Measurements from ENCODE around the gene GABPB2. TPM values are rescaled to one million over a fixed set of nuclear protein-coding genes. Genes with fewer than 3 reads are reported as not detected.
A peak's percentile ranks its signal among the peaks of the same experiment; 100 is the strongest.

The GABPB2 gene
- polyA plus RNA-seq, 2 donors: 4.2 to 6.3 TPM

DNA sequence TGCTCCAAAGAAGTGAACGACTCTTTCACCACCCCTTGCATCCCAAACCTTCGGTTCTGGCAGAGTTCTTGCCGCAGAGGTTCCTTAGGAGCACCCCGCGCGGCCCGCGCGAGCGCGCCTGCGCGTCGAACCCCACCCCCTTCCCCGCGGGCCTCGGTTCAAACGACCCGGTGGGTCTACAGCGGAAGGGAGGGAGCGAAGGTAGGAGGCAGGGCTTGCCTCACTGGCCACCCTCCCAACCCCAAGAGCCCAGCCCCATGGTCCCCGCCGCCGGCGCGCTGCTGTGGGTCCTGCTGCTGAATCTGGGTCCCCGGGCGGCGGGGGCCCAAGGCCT lies 23.0 kb upstream of the GABPB2 start, which contains the start of gene C1orf56:
Gene C1orf56, plus strand, starts transcription at position 161 of the 334 bp plus-strand sequence. Its CDS starts 97 bp downstream, at position 258.
- peak within 1 kb of the TSS; percentile 76 to 85 for H3K27ac ChIP-seq (ENCODE audit: low read depth in 2 of 2, low read length in 1 of 2)
- no peaks in the 10 kb centered on the region for H3K9me3 ChIP-seq (ENCODE audit: control insufficient read depth in 2 of 2, insufficient read depth in 1 of 2, low read depth in 1 of 2, low read length in 1 of 2)
- peaks cover 2 to 3% of the 10 kb centered on the region in 2 donors for H3K4me1 ChIP-seq (ENCODE audit: control insufficient read depth in 2 of 2, insufficient read depth in 2 of 2, low read length in 1 of 2)
- peaks cover 0 to 15% of the 10 kb centered on the region in 2 donors for H3K36me3 ChIP-seq (ENCODE audit: control insufficient read depth in 2 of 2, insufficient read depth in 2 of 2, low read length in 1 of 2)
- no peaks in the 10 kb centered on the region for H3K27me3 ChIP-seq (ENCODE audit: control insufficient read depth in 1 of 2, insufficient read depth in 2 of 2, low read length in 2 of 2)
- WGBS, 2 donors: 0 to 1% methylated on average over 26 to 29 of the region's 29 CpGs
- peak within 1 kb of the TSS; percentile 53 to 61 for H3K4me3 ChIP-seq (ENCODE audit: low read depth in 1 of 2, low read length in 2 of 2)

DNA sequence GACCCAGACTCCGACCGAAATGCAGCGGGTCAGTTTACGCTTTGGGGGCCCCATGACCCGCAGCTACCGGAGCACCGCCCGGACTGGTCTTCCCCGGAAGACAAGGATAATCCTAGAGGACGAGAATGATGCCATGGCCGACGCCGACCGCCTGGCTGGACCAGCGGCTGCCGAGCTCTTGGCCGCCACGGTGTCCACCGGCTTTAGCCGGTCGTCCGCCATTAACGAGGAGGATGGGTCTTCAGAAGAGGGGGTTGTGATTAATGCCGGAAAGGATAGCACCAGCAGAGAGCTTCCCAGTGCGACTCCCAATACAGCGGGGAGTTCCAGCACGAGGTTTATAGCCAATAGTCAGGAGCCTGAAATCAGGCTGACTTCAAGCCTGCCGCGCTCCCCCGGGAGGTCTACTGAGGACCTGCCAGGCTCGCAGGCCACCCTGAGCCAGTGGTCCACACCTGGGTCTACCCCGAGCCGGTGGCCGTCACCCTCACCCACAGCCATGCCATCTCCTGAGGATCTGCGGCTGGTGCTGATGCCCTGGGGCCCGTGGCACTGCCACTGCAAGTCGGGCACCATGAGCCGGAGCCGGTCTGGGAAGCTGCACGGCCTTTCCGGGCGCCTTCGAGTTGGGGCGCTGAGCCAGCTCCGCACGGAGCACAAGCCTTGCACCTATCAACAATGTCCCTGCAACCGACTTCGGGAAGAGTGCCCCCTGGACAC lies 22.5 kb upstream of the GABPB2 start:
- peak overlapping the region; percentile 76 to 85 for H3K27ac ChIP-seq (ENCODE audit: low read depth in 2 of 2, low read length in 1 of 2)
- peaks cover 2 to 3% of the 10 kb centered on the region in 2 donors for H3K4me1 ChIP-seq (ENCODE audit: control insufficient read depth in 2 of 2, insufficient read depth in 2 of 2, low read length in 1 of 2)
- 1 to 2% methylated on average over 47 to 48 of the region's 48 CpGs for WGBS, 2 donors
- no peaks in the 10 kb centered on the region for H3K9me3 ChIP-seq (ENCODE audit: control insufficient read depth in 2 of 2, insufficient read depth in 1 of 2, low read depth in 1 of 2, low read length in 1 of 2)
- H3K27me3 ChIP-seq (ENCODE audit: control insufficient read depth in 1 of 2, insufficient read depth in 2 of 2, low read length in 2 of 2): no peaks in the 10 kb centered on the region
- H3K36me3 ChIP-seq (ENCODE audit: control insufficient read depth in 2 of 2, insufficient read depth in 2 of 2, low read length in 1 of 2): peaks cover 2 to 18% of the 10 kb centered on the region in 2 donors
- H3K4me3 ChIP-seq (ENCODE audit: low read depth in 1 of 2, low read length in 2 of 2): peak overlapping the region; percentile 53 to 61

DNA sequence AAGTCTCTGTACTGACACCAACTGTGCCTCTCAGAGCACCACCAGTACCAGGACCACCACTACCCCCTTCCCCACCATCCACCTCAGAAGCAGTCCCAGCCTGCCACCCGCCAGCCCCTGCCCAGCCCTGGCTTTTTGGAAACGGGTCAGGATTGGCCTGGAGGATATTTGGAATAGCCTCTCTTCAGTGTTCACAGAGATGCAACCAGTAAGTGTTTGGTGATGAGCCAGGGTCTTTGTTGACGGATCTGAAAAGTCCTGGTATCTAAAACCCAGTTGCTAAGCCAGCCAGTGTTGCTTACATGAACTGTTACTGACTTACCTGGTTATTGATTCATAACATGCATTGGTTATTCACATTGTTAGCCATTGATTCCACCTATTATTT lies 21.9 kb upstream of the GABPB2 start:
- Histone ChIP-seq H3K4me3 (ENCODE audit: low read depth in 1 of 2, low read length in 2 of 2) (peak overlapping the region in 1 of 2 donors; percentile 61), H3K27ac (ENCODE audit: low read depth in 2 of 2, low read length in 1 of 2) (peak overlapping the region; percentile 44 to 85), H3K27me3 (ENCODE audit: control insufficient read depth in 1 of 2, insufficient read depth in 2 of 2, low read length in 2 of 2) (no peaks in the 10 kb centered on the region), H3K9me3 (ENCODE audit: control insufficient read depth in 2 of 2, insufficient read depth in 1 of 2, low read depth in 1 of 2, low read length in 1 of 2) (no peaks in the 10 kb centered on the region), H3K36me3 (ENCODE audit: control insufficient read depth in 2 of 2, insufficient read depth in 2 of 2, low read length in 1 of 2) (peaks cover 3 to 15% of the 10 kb centered on the region in 2 donors), H3K4me1 (ENCODE audit: control insufficient read depth in 2 of 2, insufficient read depth in 2 of 2, low read length in 1 of 2) (peaks cover 2 to 3% of the 10 kb centered on the region in 2 donors)
- 11 to 17% methylated on average over 3 of the region's 3 CpGs for WGBS, 2 donors

DNA sequence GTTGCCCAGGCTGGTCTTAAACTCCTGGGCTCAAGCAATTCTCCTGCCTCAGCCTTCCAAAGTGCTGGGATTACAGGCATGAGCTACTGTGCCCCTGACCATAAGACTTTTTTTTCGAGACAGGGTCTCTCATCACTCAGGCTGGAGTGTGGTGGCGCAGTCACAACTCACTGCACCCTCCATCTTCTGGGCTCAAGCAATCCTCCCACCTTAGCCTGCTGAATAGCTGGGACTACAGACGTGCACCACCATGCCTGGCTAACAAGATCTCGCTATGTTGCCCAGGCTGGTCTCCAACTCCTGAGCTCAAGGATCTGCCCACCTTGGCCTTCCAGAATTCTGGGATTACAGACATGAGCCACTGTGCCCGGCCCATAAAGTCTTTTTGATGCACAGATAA lies 21.1 kb upstream of the GABPB2 start:
- no peak overlapping the region for H3K4me3 ChIP-seq (ENCODE audit: low read depth in 1 of 2, low read length in 2 of 2)
- peaks cover 3 to 20% of the 10 kb centered on the region in 2 donors for H3K36me3 ChIP-seq (ENCODE audit: control insufficient read depth in 2 of 2, insufficient read depth in 2 of 2, low read length in 1 of 2)
- H3K27me3 ChIP-seq (ENCODE audit: control insufficient read depth in 1 of 2, insufficient read depth in 2 of 2, low read length in 2 of 2): no peaks in the 10 kb centered on the region
- H3K9me3 ChIP-seq (ENCODE audit: control insufficient read depth in 2 of 2, insufficient read depth in 1 of 2, low read depth in 1 of 2, low read length in 1 of 2): no peaks in the 10 kb centered on the region
- H3K4me1 ChIP-seq (ENCODE audit: control insufficient read depth in 2 of 2, insufficient read depth in 2 of 2, low read length in 1 of 2): peaks cover 2 to 3% of the 10 kb centered on the region in 2 donors
- 78 to 86% methylated on average over 5 of the region's 5 CpGs for WGBS, 2 donors
- H3K27ac ChIP-seq (ENCODE audit: low read depth in 2 of 2, low read length in 1 of 2): peak overlapping the region in 1 of 2 donors; percentile 53

DNA sequence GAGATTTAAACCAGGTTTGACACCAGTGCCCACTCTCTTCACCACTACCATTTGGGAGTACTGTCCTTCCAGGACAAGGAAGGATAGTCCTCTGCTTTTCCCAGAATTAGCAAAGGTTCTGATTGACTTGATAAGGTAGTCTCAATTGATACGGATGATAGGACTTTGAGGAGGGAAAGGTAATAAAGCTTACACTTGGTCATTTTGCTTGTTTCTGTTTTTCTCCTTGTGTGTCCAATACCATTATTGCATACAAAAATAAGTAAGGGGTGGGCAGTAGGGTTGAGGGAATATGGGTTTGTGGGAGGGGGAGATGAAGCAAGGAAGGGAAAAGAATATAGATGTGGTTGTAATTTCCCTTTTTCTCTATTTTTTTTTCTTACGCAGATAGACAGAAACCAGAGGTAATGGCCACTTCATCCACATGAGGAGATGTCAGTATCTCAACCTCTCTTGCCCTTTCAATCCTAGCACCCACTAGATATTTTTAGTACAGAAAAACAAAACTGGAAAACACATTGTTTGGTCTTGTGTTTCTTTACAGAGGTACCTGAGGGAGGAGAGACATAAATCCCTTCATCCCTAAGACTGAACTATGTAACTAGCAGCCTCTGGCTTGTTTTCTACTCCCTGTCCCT lies 20.4 kb upstream of the GABPB2 start:
- H3K36me3 ChIP-seq (ENCODE audit: control insufficient read depth in 2 of 2, insufficient read depth in 2 of 2, low read length in 1 of 2): peaks cover 3 to 22% of the 10 kb centered on the region in 2 donors
- no peak overlapping the region for H3K27ac ChIP-seq (ENCODE audit: low read depth in 2 of 2, low read length in 1 of 2)
- H3K4me1 ChIP-seq (ENCODE audit: control insufficient read depth in 2 of 2, insufficient read depth in 2 of 2, low read length in 1 of 2): peaks cover 2 to 5% of the 10 kb centered on the region in 2 donors
- no peak overlapping the region for H3K4me3 ChIP-seq (ENCODE audit: low read depth in 1 of 2, low read length in 2 of 2)
- H3K9me3 ChIP-seq (ENCODE audit: control insufficient read depth in 2 of 2, insufficient read depth in 1 of 2, low read depth in 1 of 2, low read length in 1 of 2): no peaks in the 10 kb centered on the region
- no peaks in the 10 kb centered on the region for H3K27me3 ChIP-seq (ENCODE audit: control insufficient read depth in 1 of 2, insufficient read depth in 2 of 2, low read length in 2 of 2)
- 82 to 89% methylated on average over 2 of the region's 2 CpGs for WGBS, 2 donors

DNA sequence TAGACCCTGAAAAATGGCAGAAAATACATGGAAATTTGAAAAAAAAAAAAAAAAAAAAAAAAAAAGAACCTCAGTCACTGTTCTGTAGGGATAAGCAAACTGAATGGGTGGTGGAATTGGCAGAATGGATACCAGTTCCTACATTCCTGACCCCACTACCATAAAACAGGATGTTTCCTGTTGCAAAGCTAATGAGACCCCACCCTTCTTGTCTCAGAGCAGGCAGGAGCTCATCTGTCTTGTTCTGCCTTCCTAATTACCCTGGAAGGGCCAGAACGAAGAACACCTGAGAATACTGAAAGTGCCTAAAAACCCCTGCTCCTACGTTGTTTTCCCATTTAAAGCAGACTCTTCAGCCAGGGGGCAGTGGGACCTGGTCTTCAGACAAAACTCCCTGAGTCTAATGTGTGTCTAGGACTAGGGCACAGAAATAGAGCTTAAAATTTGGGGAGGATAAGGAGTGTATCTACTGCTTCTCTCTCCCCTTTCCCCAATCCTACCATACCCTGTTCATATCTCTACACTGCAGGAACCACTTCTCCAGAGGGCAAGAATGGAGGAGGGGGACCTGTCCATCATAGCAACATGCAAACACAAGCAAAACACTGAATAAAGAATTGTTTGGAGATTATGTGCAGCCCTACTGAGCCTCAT lies 19.1 kb upstream of the GABPB2 start:
- Histone ChIP-seq H3K27ac (ENCODE audit: low read depth in 2 of 2, low read length in 1 of 2) (no peak overlapping the region), H3K4me3 (ENCODE audit: low read depth in 1 of 2, low read length in 2 of 2) (no peak overlapping the region), H3K9me3 (ENCODE audit: control insufficient read depth in 2 of 2, insufficient read depth in 1 of 2, low read depth in 1 of 2, low read length in 1 of 2) (no peaks in the 10 kb centered on the region), H3K27me3 (ENCODE audit: control insufficient read depth in 1 of 2, insufficient read depth in 2 of 2, low read length in 2 of 2) (no peaks in the 10 kb centered on the region), H3K4me1 (ENCODE audit: control insufficient read depth in 2 of 2, insufficient read depth in 2 of 2, low read length in 1 of 2) (peaks cover 2 to 10% of the 10 kb centered on the region in 2 donors), H3K36me3 (ENCODE audit: control insufficient read depth in 2 of 2, insufficient read depth in 2 of 2, low read length in 1 of 2) (peaks cover 7 to 29% of the 10 kb centered on the region in 2 donors)
- 73 to 80% methylated on average over 2 of the region's 2 CpGs for WGBS, 2 donors

DNA sequence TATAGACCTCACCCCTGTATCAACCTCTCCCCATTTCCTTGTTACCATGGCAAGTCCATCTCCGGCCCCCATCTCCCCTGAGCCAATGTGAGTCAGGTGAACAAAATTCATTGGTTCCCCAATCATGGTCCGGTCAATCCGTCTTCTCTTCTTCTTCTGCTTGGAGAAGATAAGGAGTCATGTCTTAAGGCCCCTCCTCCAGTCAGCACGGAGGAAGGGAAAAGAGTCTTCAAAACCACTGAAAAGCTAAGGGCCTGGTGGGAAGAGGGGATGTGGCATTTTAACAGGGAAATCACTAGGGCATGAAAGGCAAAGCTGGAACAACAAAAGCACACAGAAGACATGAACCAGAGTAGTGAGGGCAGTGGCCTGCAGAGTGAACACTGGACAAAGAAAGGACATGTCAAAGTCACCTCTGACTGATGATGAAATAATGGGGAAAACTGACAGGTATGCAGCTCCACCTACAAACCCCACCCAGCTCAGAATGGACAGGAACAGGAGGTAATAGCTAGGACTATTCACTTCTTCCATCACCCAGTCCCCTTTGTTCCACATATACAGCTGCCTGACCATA lies 15.5 kb upstream of the GABPB2 start:
- no peaks in the 10 kb centered on the region for H3K27me3 ChIP-seq (ENCODE audit: control insufficient read depth in 1 of 2, insufficient read depth in 2 of 2, low read length in 2 of 2)
- no peaks in the 10 kb centered on the region for H3K9me3 ChIP-seq (ENCODE audit: control insufficient read depth in 2 of 2, insufficient read depth in 1 of 2, low read depth in 1 of 2, low read length in 1 of 2)
- WGBS, 2 donors: 88 to 89% methylated on average over 4 of the region's 4 CpGs
- H3K36me3 ChIP-seq (ENCODE audit: control insufficient read depth in 2 of 2, insufficient read depth in 2 of 2, low read length in 1 of 2): peaks cover 7 to 32% of the 10 kb centered on the region in 2 donors
- H3K27ac ChIP-seq (ENCODE audit: low read depth in 2 of 2, low read length in 1 of 2): peak overlapping the region; percentile 88 to 90
- H3K4me1 ChIP-seq (ENCODE audit: control insufficient read depth in 2 of 2, insufficient read depth in 2 of 2, low read length in 1 of 2): peaks cover 0 to 15% of the 10 kb centered on the region in 2 donors
- H3K4me3 ChIP-seq (ENCODE audit: low read depth in 1 of 2, low read length in 2 of 2): peak overlapping the region in 1 of 2 donors; percentile 63

DNA sequence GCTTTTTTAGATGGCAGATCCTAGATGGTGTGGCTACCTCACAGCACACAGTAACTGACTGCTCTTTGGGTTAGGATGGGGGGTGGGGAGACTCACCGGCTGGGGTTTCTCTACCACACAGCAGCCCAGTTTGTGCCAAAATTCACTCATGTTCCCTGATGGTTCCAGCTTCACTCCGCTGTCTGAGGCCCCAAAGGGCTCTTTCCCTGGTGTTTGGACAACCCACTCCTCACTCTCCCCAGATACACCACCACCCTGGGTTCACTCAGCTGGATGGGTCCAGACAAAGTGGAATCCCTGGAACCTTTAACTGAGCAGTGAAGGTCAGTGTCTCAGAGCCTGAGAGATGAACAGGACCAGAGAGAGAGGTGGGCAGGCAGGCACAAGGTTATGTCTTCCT lies 15.0 kb upstream of the GABPB2 start:
- Histone ChIP-seq H3K4me3 (ENCODE audit: low read depth in 1 of 2, low read length in 2 of 2) (peak overlapping the region in 1 of 2 donors; percentile 63), H3K27ac (ENCODE audit: low read depth in 2 of 2, low read length in 1 of 2) (peak overlapping the region; percentile 88 to 90), H3K4me1 (ENCODE audit: control insufficient read depth in 2 of 2, insufficient read depth in 2 of 2, low read length in 1 of 2) (peaks cover 0 to 15% of the 10 kb centered on the region in 2 donors), H3K36me3 (ENCODE audit: control insufficient read depth in 2 of 2, insufficient read depth in 2 of 2, low read length in 1 of 2) (peaks cover 7 to 32% of the 10 kb centered on the region in 2 donors), H3K9me3 (ENCODE audit: control insufficient read depth in 2 of 2, insufficient read depth in 1 of 2, low read depth in 1 of 2, low read length in 1 of 2) (no peaks in the 10 kb centered on the region), H3K27me3 (ENCODE audit: control insufficient read depth in 1 of 2, insufficient read depth in 2 of 2, low read length in 2 of 2) (no peaks in the 10 kb centered on the region)
- 36 to 48% methylated on average over 2 of the region's 2 CpGs for WGBS, 2 donors

DNA sequence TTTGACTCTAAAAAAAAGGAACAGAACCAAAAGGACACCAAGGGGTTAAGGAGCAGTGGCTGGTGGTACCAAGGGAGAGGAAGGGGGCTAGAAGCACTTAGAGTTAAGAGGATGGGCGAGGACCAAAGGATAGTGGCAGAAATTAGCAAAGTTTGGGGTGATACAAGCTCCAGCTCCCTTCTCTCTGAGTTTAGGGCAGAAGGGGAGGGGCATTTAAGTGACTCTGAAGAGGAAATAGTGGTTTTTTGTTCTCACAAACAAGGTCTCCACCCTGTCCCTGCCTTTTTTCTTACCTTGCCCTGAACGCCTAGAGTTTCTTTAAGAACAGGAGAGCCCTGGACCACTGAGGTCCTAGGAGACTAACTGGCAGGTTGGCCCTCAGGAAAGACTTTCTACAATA lies 14.4 kb upstream of the GABPB2 start:
- H3K4me1 ChIP-seq (ENCODE audit: control insufficient read depth in 2 of 2, insufficient read depth in 2 of 2, low read length in 1 of 2): peaks cover 0 to 15% of the 10 kb centered on the region in 2 donors
- peak overlapping the region; percentile 88 to 90 for H3K27ac ChIP-seq (ENCODE audit: low read depth in 2 of 2, low read length in 1 of 2)
- H3K36me3 ChIP-seq (ENCODE audit: control insufficient read depth in 2 of 2, insufficient read depth in 2 of 2, low read length in 1 of 2): peaks cover 7 to 32% of the 10 kb centered on the region in 2 donors
- H3K9me3 ChIP-seq (ENCODE audit: control insufficient read depth in 2 of 2, insufficient read depth in 1 of 2, low read depth in 1 of 2, low read length in 1 of 2): no peaks in the 10 kb centered on the region
- no peaks in the 10 kb centered on the region for H3K27me3 ChIP-seq (ENCODE audit: control insufficient read depth in 1 of 2, insufficient read depth in 2 of 2, low read length in 2 of 2)
- H3K4me3 ChIP-seq (ENCODE audit: low read depth in 1 of 2, low read length in 2 of 2): peak overlapping the region in 1 of 2 donors; percentile 63
- 40 to 45% methylated on average over 2 of the region's 2 CpGs for WGBS, 2 donors
